ENCODE results near the gene TTC7B.

TTC7B gene

GRCh38 chr14:90648421-90648820 is 167.8 kb downstream of the TTC7B start:
- Histone ChIP-seq H3K79me2 (ENCODE audit: insufficient read depth, low read length) (no peaks in the 10 kb centered on the region), H3K4me1 (ENCODE audit: insufficient read depth, low read length, severe bottlenecking) (no peaks in the 10 kb centered on the region), H3K9me3 (ENCODE audit: low read length) (no peaks in the 10 kb centered on the region), H3K4me2 (ENCODE audit: low read length) (no peak overlapping the region), H3K27ac (ENCODE audit: low read depth, low read length, poor library complexity, severe bottlenecking) (no peak overlapping the region), H2AFZ (ENCODE audit: low read length) (no peak overlapping the region), H3K27me3 (ENCODE audit: insufficient read depth, low read length) (no peaks in the 10 kb centered on the region), H4K20me1 (ENCODE audit: insufficient read depth, low read length) (no peaks in the 10 kb centered on the region), H3F3A (ENCODE audit: insufficient read depth, low read length) (no peaks in the 10 kb centered on the region), H3K4me3 (ENCODE audit: low read depth, low read length, poor library complexity, severe bottlenecking) (no peak overlapping the region), H3K36me3 (ENCODE audit: insufficient read depth, low read length) (no peaks in the 10 kb centered on the region), H3K9ac (ENCODE audit: low read length) (no peak overlapping the region), H3K9me2 (ENCODE audit: low read depth, low read length) (no peaks in the 10 kb centered on the region)
- no peak for TF ChIP-seq EZH2 (IDR thresholded peaks at IDR 0.05; ENCODE audit: borderline replicate concordance, low read length)
- no peak for TF ChIP-seq CTCF (IDR thresholded peaks at IDR 0.05; ENCODE audit: low read length)

GRCh38 chr14:90647473-90648005 is 168.7 kb downstream of the TTC7B start:
- Histone ChIP-seq H3K27me3 (ENCODE audit: insufficient read depth, low read length) (no peaks in the 10 kb centered on the region), H3K9ac (ENCODE audit: low read length) (no peak overlapping the region), H3K9me3 (ENCODE audit: low read length) (no peaks in the 10 kb centered on the region), H3K9me2 (ENCODE audit: low read depth, low read length) (no peaks in the 10 kb centered on the region), H3K4me1 (ENCODE audit: insufficient read depth, low read length, severe bottlenecking) (no peaks in the 10 kb centered on the region), H3K4me3 (ENCODE audit: low read depth, low read length, poor library complexity, severe bottlenecking) (no peak overlapping the region), H3K27ac (ENCODE audit: low read depth, low read length, poor library complexity, severe bottlenecking) (no peak overlapping the region), H3K4me2 (ENCODE audit: low read length) (no peak overlapping the region), H3K79me2 (ENCODE audit: insufficient read depth, low read length) (no peaks in the 10 kb centered on the region), H3F3A (ENCODE audit: insufficient read depth, low read length) (no peaks in the 10 kb centered on the region), H3K36me3 (ENCODE audit: insufficient read depth, low read length) (no peaks in the 10 kb centered on the region), H2AFZ (ENCODE audit: low read length) (no peak overlapping the region), H4K20me1 (ENCODE audit: insufficient read depth, low read length) (no peaks in the 10 kb centered on the region)
- TF ChIP-seq EZH2 (IDR thresholded peaks at IDR 0.05; ENCODE audit: borderline replicate concordance, low read length), result no peak

- no peak for TF ChIP-seq CTCF (IDR thresholded peaks at IDR 0.05; ENCODE audit: low read length)
- TF ChIP-seq EZH2 (IDR thresholded peaks at IDR 0.05; ENCODE audit: borderline replicate concordance, low read length), result no peak
- no peak overlapping the region for H2AFZ ChIP-seq (ENCODE audit: low read length)
- H3K9me2 ChIP-seq (ENCODE audit: low read depth, low read length), result no peaks in the 10 kb centered on the region
- no peaks in the 10 kb centered on the region for H3K27me3 ChIP-seq (ENCODE audit: insufficient read depth, low read length)
- no peaks in the 10 kb centered on the region for H3K79me2 ChIP-seq (ENCODE audit: insufficient read depth, low read length)
- H4K20me1 ChIP-seq (ENCODE audit: insufficient read depth, low read length), result no peaks in the 10 kb centered on the region
- no peak overlapping the region for H3K9ac ChIP-seq (ENCODE audit: low read length)
- H3K4me2 ChIP-seq (ENCODE audit: low read length), result no peak overlapping the region
- H3K9me3 ChIP-seq (ENCODE audit: low read length), result no peaks in the 10 kb centered on the region
- H3F3A ChIP-seq (ENCODE audit: insufficient read depth, low read length), result no peaks in the 10 kb centered on the region
- H3K4me3 ChIP-seq (ENCODE audit: low read depth, low read length, poor library complexity, severe bottlenecking), result no peak overlapping the region
- H3K36me3 ChIP-seq (ENCODE audit: insufficient read depth, low read length), result no peaks in the 10 kb centered on the region
- no peak overlapping the region for H3K27ac ChIP-seq (ENCODE audit: low read depth, low read length, poor library complexity, severe bottlenecking)
- H3K4me1 ChIP-seq (ENCODE audit: insufficient read depth, low read length, severe bottlenecking), result no peaks in the 10 kb centered on the region
Measured at GRCh38 chr14:90645842-90646443, 170.3 kb downstream of the TTC7B start.

GRCh38 chr14:90644882-90645281 is 171.3 kb downstream of the TTC7B start:
- H3K4me2 ChIP-seq (ENCODE audit: low read length), result no peak overlapping the region
- H3K27me3 ChIP-seq (ENCODE audit: insufficient read depth, low read length), result no peaks in the 10 kb centered on the region
- H3K4me1 ChIP-seq (ENCODE audit: insufficient read depth, low read length, severe bottlenecking), result no peaks in the 10 kb centered on the region
- no peak overlapping the region for H3K27ac ChIP-seq (ENCODE audit: low read depth, low read length, poor library complexity, severe bottlenecking)
- no peak overlapping the region for H3K4me3 ChIP-seq (ENCODE audit: low read depth, low read length, poor library complexity, severe bottlenecking)
- no peaks in the 10 kb centered on the region for H3K36me3 ChIP-seq (ENCODE audit: insufficient read depth, low read length)
- no peaks in the 10 kb centered on the region for H3K9me3 ChIP-seq (ENCODE audit: low read length)
- no peaks in the 10 kb centered on the region for H3K79me2 ChIP-seq (ENCODE audit: insufficient read depth, low read length)
- no peak overlapping the region for H3K9ac ChIP-seq (ENCODE audit: low read length)
- no peak overlapping the region for H2AFZ ChIP-seq (ENCODE audit: low read length)
- TF ChIP-seq EZH2 (IDR thresholded peaks at IDR 0.05; ENCODE audit: borderline replicate concordance, low read length), result no peak
- TF ChIP-seq CTCF (IDR thresholded peaks at IDR 0.05; ENCODE audit: low read length), result no peak
- H4K20me1 ChIP-seq (ENCODE audit: insufficient read depth, low read length), result no peaks in the 10 kb centered on the region
- no peaks in the 10 kb centered on the region for H3K9me2 ChIP-seq (ENCODE audit: low read depth, low read length)
- H3F3A ChIP-seq (ENCODE audit: insufficient read depth, low read length), result no peaks in the 10 kb centered on the region
